Endodermal cell (in vitro differentiated cells): ENCODE measurements around the gene OPCML. TPM values are rescaled to one million over a fixed set of nuclear protein-coding genes. Genes with fewer than 3 reads are reported as not detected.

ENCODE experiments used
- DNase-seq: peaks from one replicate; pipeline ENCODE4 v3.0.0-alpha.2; 2017
- H3K27ac ChIP-seq: 2 replicates; pipeline ENCODE4 v1.5.1; 2013; ENCODE audit warnings: mild to moderate bottlenecking, low read depth, low read length, moderate library complexity
- H3K27me3 ChIP-seq: 2 replicates; pipeline ENCODE4 v1.6.1; 2013; ENCODE audit warnings: mild to moderate bottlenecking, low read length, moderate library complexity; ENCODE audit not compliant: insufficient read depth, control insufficient read depth, poor library complexity, severe bottlenecking
- H3K36me3 ChIP-seq: 2 replicates; pipeline ENCODE4 v1.7.0; 2013; ENCODE audit warnings: mild to moderate bottlenecking, low read length, moderate library complexity; ENCODE audit not compliant: control insufficient read depth, insufficient read depth
- H3K4me1 ChIP-seq: one replicate; pipeline ENCODE4 v1.7.0; 2013; ENCODE audit warnings: low read length; ENCODE audit not compliant: control insufficient read depth, insufficient read depth
- H3K4me3 ChIP-seq: 2 replicates; pipeline ENCODE4 v1.5.1; 2013; ENCODE audit warnings: mild to moderate bottlenecking, low read length, moderate library complexity
- H3K9ac ChIP-seq: 2 replicates; pipeline ENCODE4 v1.6.1; 2013; ENCODE audit warnings: mild to moderate bottlenecking, low read length, moderate library complexity; ENCODE audit not compliant: poor library complexity, severe bottlenecking; ENCODE audit errors: extremely low read depth
- H3K9me3 ChIP-seq: 2 replicates; pipeline ENCODE4 v1.6.1; 2013; ENCODE audit warnings: mild to moderate bottlenecking, low read length, moderate library complexity; ENCODE audit not compliant: control insufficient read depth
- H3K27ac Mint-ChIP-seq: 2 replicates; pipeline ENCODE4 v1.8.0; 2020; ENCODE audit warnings: mixed read lengths
- H3K27me3 Mint-ChIP-seq: 2 replicates; pipeline ENCODE4 v1.8.0; 2021; ENCODE audit warnings: mild to moderate bottlenecking, mixed read lengths; ENCODE audit not compliant: insufficient read depth
- H3K36me3 Mint-ChIP-seq: 2 replicates; pipeline ENCODE4 v1.8.0; 2020; ENCODE audit warnings: low read depth, mixed read lengths
- H3K4me1 Mint-ChIP-seq: 2 replicates; pipeline ENCODE4 v1.8.0; 2020; ENCODE audit warnings: mixed read lengths
- H3K4me3 Mint-ChIP-seq: 2 replicates; pipeline ENCODE4 v1.8.0; 2020; ENCODE audit warnings: mild to moderate bottlenecking, moderate library complexity, mixed read lengths
- H3K9me3 Mint-ChIP-seq: 2 replicates; pipeline ENCODE4 v1.8.0; 2020; ENCODE audit warnings: mild to moderate bottlenecking, mixed read lengths
- WGBS, 2 experiments: methylation state at CpG; one replicate each; pipeline versions ENCODE4 v1.1.5 to v1.1.7; 2013; ENCODE audit warnings: missing lambda C conversion rate in 2 of 2, mixed read lengths in 1 of 2; ENCODE audit not compliant: insufficient coverage in 1 of 2, insufficient read length in 1 of 2; 5-methylcytosine and 5-hydroxymethylcytosine counted together
- total RNA-seq, 2 donors: library from RNA; stranded (reverse); fragmentation: NEBNext Ultra II Directional in 1 of 2; extraction: Animal tissue kit (Norgen Biotek cat#: 25700) in 1 of 2; gene quantifications; 2 replicates in 1 of 2; 3 replicates in 1 of 2; pipeline ENCODE4 v1.2.1, GENCODE V29; 2021
- TF ChIP-seq, protein P1 (sequence below): fragments of 200-600 bp; sonication (generic); conservative IDR thresholded peaks from 2 replicates; pipeline ENCODE4 v1.5.0; 2021; ENCODE audit warnings: antibody characterized with exemption, mild to moderate bottlenecking

The OPCML gene
- total RNA-seq, 2 donors from 2014 or later, result 0.49 to 0.86 TPM

DNA sequence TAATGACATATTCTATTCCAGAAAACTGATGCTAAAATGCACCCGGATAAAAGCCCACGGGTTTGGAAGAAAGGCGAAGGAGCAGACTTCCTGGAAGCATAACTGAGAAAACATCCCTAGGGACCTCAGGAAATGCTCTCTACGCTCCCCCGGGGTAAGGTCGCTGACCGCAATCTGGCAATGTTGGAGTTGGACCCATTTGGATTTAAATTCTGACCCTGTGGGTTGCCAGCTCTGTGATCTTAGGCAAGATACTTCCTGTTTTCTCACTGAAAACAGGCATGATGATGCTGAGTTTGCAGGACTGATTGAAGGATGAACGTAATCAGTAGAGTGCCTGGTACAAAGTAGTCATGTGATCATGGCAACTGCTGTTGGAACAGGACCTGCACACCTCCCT is 1107.9 kb downstream of the OPCML start:
- H3K36me3 ChIP-seq, result no peaks in the 10 kb centered on the region
- Mint-ChIP-seq H3K4me3 (no peak overlapping the region), H3K9me3 (no peaks in the 10 kb centered on the region), H3K36me3 (no peaks in the 10 kb centered on the region), H3K4me1 (no peaks in the 10 kb centered on the region), H3K27me3 (peaks cover 1% of the 10 kb centered on the region), H3K27ac (no peak overlapping the region)
- TF ChIP-seq, protein P1, sequence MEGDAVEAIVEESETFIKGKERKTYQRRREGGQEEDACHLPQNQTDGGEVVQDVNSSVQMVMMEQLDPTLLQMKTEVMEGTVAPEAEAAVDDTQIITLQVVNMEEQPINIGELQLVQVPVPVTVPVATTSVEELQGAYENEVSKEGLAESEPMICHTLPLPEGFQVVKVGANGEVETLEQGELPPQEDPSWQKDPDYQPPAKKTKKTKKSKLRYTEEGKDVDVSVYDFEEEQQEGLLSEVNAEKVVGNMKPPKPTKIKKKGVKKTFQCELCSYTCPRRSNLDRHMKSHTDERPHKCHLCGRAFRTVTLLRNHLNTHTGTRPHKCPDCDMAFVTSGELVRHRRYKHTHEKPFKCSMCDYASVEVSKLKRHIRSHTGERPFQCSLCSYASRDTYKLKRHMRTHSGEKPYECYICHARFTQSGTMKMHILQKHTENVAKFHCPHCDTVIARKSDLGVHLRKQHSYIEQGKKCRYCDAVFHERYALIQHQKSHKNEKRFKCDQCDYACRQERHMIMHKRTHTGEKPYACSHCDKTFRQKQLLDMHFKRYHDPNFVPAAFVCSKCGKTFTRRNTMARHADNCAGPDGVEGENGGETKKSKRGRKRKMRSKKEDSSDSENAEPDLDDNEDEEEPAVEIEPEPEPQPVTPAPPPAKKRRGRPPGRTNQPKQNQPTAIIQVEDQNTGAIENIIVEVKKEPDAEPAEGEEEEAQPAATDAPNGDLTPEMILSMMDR, result no peak
- no peaks in the 10 kb centered on the region for H3K27me3 ChIP-seq
- H3K9me3 ChIP-seq, result no peaks in the 10 kb centered on the region
- no peak overlapping the region for H3K4me3 ChIP-seq
- 90 to 92% methylated on average over 5 to 8 of the region's 8 CpGs for WGBS, 2 experiments
- DNase-seq, result no peak
- H3K4me1 ChIP-seq, result no peaks in the 10 kb centered on the region
- H3K27ac ChIP-seq, result no peak overlapping the region
- no peak overlapping the region for H3K9ac ChIP-seq

DNA sequence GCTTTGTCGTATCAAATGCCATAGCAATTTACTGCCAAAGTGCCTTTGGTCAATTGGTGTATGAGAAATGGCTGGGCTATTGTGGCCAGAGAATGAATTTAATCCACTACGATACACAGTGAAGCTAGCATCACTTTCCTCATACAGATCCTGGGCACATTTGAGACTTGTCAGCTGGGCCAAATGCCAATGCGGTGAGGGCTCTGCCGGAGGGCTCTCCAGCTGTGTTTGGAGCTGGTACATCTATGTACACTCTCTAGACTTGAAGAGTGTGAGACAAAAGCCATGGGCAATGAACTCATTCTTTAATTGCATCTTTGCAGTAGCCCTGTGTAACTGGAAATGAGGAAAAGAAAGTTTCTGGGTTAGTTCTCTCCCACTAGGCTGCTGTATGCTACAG is 1109.0 kb downstream of the OPCML start:
- Mint-ChIP-seq H3K27me3 (peaks cover 1% of the 10 kb centered on the region), H3K36me3 (no peaks in the 10 kb centered on the region), H3K9me3 (no peaks in the 10 kb centered on the region), H3K27ac (no peak overlapping the region), H3K4me3 (no peak overlapping the region), H3K4me1 (no peaks in the 10 kb centered on the region)
- WGBS, 2 experiments, result 97 to 100% methylated on average over 4 of the region's 4 CpGs
- H3K4me3 ChIP-seq, result no peak overlapping the region
- no peaks in the 10 kb centered on the region for H3K36me3 ChIP-seq
- no peak for DNase-seq
- TF ChIP-seq, protein P1, result no peak
- no peaks in the 10 kb centered on the region for H3K4me1 ChIP-seq
- no peak overlapping the region for H3K27ac ChIP-seq
- H3K9me3 ChIP-seq, result no peaks in the 10 kb centered on the region
- H3K9ac ChIP-seq, result no peak overlapping the region
- H3K27me3 ChIP-seq, result no peaks in the 10 kb centered on the region

DNA sequence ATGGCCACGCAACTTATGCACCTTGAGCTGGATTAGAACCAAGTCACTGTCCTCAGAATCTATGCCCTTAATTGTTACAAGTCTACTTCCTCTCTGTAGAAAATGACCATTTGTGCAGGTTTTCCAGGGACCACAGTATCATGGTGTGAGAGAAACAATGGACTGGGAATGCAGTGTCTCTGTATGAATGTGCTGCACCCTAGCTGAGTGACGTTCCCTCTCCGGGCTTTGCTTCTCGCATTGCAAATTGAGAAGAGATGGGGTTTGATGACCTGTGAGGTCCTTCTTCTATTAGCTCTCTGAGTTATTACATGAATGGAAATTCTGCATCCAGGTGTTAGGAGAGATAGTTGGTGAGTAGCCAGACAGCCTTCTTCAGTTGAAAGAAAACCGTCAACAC is 1109.6 kb downstream of the OPCML start:
- DNase-seq, result no peak
- Mint-ChIP-seq H3K4me1 (no peaks in the 10 kb centered on the region), H3K4me3 (no peak overlapping the region), H3K27me3 (peaks cover 4% of the 10 kb centered on the region), H3K27ac (no peak overlapping the region), H3K36me3 (no peaks in the 10 kb centered on the region), H3K9me3 (no peaks in the 10 kb centered on the region)
- H3K4me1 ChIP-seq, result no peaks in the 10 kb centered on the region
- TF ChIP-seq, protein P1, result no peak
- H3K27ac ChIP-seq, result no peak overlapping the region
- no peaks in the 10 kb centered on the region for H3K36me3 ChIP-seq
- 92 to 93% methylated on average over 2 to 5 of the region's 5 CpGs for WGBS, 2 experiments
- H3K9ac ChIP-seq, result no peak overlapping the region
- no peaks in the 10 kb centered on the region for H3K27me3 ChIP-seq
- H3K9me3 ChIP-seq, result no peaks in the 10 kb centered on the region
- no peak overlapping the region for H3K4me3 ChIP-seq
